GM19468 (cell line): ENCODE data around the gene SLIT3.
"Not testable (repeated sequence)": the region's sequence is repeated elsewhere in the genome, so short reads cannot be mapped to it uniquely, and the experiment has no call there.

Experiments
- ATAC-seq: cut with Tn5 transposase; IDR thresholded peaks from one replicate; pipeline ENCODE4 v1.9.1; 2021; ENCODE audit warnings: mild to moderate bottlenecking, moderate library complexity, moderate number of reproducible peaks; ENCODE audit not compliant: unreplicated experiment; ENCODE audit errors: extremely low read depth

SLIT3 gene

DNA sequence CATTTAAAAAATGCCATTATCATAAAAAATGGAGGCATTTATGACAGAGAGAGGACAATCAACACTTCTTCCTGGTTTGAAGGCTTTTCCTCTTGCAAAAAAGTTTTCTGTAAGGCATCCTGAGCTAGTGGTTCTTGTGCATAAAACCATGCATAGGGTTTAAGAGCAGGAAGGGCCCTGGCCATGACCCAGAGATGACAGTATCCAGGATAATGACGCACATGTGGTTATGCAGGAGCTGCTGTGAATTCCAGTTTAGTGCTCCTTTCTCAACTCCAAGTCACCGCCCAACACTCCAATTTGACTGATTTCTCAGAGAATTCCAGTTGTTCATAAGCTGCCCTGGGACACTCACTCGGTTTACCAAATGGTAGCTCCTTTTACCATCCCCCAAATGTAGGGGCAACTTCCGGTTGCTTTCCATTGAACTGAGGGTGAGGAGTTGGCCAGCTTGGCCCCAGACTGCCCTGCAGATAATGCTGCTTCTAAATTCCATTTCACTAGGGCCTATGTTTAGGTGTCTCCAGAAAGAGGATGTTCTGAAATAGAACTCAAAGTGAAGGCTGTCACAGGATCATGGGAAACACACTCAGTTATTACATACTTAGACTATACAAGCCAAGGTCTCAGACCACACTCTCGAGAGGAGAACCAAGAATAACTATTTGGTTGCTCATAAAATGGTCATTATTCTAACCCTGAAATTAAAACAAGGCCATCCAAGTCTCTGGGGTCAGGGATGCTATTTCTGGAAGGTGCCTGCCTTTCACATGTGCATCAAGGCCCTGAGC is 179.1 kb downstream of the SLIT3 start:
- ATAC-seq = no peak

DNA sequence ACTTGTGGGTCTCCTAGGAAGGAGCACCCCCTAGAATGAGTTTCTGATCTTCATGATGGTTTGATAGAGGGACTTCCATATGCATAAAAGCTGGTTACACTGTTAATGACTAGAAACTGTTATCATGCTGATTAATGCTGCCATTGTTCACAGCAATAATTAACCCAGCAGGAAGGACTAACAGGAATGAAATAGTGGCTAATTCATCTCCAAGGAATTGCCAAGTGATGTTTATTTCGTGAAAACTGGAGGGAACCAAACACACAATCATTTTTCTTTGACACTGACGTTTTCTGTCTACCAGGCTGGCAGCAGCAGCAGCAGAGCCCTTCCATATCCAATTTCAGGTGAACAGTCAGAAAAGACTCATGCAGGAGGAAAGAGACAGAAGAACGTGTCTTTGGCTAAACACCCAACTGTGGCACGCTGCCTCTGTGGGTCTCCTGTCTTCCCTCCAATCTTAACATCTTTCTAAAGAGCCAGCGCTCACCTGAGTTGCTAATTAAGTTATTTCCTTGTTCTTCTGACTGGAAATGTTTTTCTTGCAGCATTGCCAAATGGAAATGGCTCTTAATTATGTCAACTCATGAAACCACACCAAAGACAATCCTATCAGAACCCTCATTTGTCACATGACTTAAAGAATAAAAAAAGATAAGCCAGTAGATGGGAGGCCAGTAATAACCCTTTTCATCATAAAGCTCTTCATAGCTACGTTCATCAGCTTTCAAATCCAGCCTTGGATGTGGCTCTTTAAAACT is 181.5 kb downstream of the SLIT3 start:
- no peak for ATAC-seq

GRCh38 chr5:169116961-169117461 is 183.9 kb downstream of the SLIT3 start:
- no peak for ATAC-seq

DNA sequence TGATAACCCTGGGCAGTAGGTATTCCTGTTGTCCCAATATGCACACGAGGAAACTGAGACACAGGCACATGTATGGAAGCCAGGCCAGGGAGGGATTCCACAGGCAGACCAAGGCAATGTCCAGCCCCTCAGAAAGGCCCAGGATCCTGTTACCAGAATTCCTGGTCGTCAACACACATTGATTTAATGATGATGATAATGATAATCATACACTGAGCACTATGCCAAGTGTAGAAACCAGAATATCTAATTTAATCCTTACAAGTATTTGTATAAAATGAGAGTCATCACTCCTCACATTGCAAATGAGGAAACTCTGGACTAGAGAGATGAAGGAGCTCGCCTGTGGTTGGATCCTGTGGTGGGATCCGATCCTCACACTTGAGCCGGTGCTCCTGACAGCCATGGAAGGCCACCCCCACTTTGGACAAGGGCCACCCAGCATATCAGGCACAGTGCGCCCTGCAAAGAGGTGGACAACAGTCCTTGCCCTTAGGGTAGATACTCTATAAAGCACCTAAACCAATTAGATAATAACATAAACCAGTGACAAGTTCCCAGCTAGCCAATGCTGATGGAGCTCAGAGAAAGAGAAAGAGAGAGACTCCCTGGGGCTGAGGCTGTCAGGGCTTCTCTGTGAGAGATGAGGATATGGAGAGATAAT is 185.3 kb downstream of the SLIT3 start:
- ATAC-seq = no peak

GRCh38 chr5:169114466-169115065 is 186.4 kb downstream of the SLIT3 start:
- ATAC-seq = no peak

GRCh38 chr5:169112016-169112415 is 188.9 kb downstream of the SLIT3 start:
- ATAC-seq = no peak

GRCh38 chr5:169106911-169107706 is 193.8 kb downstream of the SLIT3 start:
- no peak for ATAC-seq

- ATAC-seq = not testable (repeated sequence)
Measured at GRCh38 chr5:169105582-169105981, 195.4 kb downstream of the SLIT3 start.

- ATAC-seq = no peak
Measured at GRCh38 chr5:169104937-169105494, 195.9 kb downstream of the SLIT3 start.

DNA sequence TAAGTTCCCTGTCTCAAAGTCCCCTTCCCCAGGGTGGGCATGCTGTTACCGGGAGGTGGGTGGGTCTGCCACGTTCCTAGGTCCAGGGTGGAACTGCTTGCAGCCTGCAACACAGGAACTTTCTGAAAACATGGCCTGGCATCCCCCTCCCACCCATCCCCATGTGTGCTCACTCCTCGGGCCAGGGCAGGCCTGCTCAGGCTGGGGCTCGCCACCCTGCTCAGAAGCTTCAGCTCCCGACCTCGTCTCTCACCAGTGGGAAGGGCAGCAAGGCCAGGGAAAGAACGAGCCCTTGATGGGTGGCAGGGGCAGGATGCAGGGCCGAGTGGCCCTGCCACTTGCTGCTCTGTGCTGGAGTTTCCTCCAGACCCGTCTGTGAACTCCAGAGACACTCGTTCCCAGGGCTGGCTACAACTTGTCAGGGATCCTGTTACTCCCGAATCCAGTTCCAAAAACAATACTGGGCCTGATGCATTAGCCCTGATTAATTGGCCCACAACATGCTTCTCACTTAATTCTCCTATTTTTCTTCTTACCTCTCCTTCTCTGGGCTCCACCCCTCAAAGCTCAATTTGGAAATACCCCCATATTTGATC is 197.3 kb downstream of the SLIT3 start:
- ATAC-seq = no peak

- ATAC-seq = no peak
Measured at GRCh38 chr5:169101966-169102365, 199.0 kb downstream of the SLIT3 start.

DNA sequence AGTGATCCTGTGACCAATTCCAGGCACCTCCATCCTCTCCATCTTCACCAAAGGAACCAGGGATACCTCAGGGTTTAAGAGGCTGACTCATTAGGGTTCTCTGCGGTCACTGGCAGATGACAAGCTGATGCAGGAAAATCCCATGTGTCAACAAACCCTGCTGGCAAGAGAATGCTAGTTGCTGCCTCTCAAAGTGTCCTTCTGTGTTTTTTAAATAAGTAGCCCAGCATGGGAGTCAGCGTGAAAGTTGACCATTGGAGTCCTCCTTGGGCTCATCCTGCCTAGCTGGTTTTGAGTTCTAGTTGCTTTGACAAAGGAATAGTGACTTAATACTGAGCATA is 200.2 kb downstream of the SLIT3 start:
- no peak for ATAC-seq

- no peak for ATAC-seq
Measured at GRCh38 chr5:169099801-169100734, 200.9 kb downstream of the SLIT3 start.

DNA sequence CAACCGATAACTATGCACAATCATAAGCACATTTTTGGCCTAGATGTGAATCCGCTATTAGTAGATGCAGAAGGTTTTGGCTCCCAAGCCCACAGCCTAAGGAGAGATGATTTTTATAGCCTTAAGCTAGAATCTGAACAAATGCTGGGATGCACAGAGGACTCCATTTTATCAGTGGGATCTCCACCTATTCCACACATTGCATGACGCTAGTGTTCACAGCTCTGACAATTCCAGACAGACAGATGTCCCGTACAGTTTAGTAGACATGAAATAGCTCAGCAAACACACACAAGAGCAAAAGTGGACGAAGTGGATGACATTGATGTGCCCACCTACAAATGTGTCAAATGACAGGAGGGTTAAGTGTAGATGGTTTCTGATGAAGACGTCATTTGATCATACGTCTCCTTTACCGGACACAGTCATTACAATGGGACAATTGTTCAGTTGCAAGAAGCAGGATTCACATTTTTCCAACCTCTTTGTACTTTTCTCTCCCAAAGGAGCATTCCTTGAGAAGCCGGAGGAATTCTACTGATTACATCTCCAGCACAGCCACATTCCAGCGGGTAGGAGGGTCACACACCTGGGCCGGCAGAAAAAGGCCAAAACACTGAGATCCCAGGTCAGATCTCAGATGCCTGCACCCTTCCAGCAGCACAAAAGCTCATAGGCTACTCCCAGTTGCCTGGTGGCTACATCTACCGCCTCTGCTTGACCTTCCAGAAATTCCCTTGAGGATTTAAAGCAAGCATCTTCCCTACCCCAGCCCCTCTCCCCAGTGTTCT is 202.4 kb downstream of the SLIT3 start:
- no peak for ATAC-seq

- ATAC-seq = no peak
Measured at GRCh38 chr5:169097374-169098326, 203.3 kb downstream of the SLIT3 start.

- ATAC-seq = no peak
Measured at GRCh38 chr5:169095976-169096375, 205.0 kb downstream of the SLIT3 start.
